ENCODE results near the gene CELA2B. TPM values are rescaled to one million over a fixed set of nuclear protein-coding genes. Genes with fewer than 3 reads are reported as not detected.

Gene CELA2B
- total and polyA plus RNA-seq, 9 of the 15 experiments (the other 6 are each of a cell fraction or from before 2014, with no cell fraction given) = 0.25 to 2.1 (median 0.38) TPM; not detected in 5

DNA sequence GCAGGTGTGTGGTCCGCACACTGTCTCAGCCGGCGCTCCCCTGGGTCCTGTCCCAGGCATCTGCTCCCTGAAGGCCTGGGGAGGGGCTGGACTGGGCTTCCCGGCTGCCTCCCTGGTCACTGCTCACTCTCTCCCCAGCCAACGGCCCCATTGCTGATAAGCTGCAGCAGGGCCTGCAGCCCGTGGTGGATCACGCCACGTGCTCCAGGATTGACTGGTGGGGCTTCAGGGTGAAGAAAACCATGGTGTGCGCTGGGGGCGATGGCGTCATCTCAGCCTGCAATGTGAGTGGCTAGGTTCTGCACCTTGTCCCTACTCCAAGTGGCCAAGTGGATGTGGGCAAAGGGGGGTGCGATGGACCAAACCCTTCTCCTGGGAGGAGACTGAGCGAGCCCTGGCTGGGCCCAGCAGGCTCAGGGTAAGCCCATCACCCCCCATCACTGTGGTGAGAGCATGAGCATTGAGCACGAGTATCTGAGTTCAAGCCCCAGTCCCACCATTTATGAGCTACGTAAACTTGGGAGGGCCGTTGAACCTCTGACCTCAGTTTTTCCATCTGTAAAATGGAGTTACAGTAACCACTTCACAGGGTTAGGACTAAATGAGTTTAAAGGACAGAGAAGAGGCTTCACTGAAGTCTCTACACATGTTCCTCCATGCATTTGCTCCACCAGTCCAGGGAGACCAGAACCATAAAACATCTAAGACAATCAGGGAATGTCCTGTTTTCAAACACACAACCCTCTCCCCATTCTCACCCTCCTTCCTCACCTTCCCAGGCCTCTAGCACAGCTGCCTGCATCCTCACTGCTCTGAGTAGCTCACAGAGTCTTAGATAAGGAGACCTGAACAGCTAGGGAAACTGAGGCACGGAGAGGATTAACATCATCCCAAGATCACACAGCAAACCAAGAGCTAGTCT, 31.2 kb upstream of the CELA2B start (continued):
- TF ChIP-seq, protein P1, sequence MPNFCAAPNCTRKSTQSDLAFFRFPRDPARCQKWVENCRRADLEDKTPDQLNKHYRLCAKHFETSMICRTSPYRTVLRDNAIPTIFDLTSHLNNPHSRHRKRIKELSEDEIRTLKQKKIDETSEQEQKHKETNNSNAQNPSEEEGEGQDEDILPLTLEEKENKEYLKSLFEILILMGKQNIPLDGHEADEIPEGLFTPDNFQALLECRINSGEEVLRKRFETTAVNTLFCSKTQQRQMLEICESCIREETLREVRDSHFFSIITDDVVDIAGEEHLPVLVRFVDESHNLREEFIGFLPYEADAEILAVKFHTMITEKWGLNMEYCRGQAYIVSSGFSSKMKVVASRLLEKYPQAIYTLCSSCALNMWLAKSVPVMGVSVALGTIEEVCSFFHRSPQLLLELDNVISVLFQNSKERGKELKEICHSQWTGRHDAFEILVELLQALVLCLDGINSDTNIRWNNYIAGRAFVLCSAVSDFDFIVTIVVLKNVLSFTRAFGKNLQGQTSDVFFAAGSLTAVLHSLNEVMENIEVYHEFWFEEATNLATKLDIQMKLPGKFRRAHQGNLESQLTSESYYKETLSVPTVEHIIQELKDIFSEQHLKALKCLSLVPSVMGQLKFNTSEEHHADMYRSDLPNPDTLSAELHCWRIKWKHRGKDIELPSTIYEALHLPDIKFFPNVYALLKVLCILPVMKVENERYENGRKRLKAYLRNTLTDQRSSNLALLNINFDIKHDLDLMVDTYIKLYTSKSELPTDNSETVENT (CRISPR knock-in tag; IDR thresholded peaks at IDR 0.05) = 0 out of 2 replicates have a peak, but pooled peaks have one; percentile 19
- TF ChIP-seq MAZ (CRISPR knock-in tag; conservative IDR thresholded peaks at IDR 0.05 in 1 of 2, IDR thresholded peaks at IDR 0.05 in 1 of 2) (peak in 1 of 2 experiments; percentile 55; a peak in 2 of 4 replicates), L3MBTL2 (IDR thresholded peaks at IDR 0.05) (peak; percentile 96), FOXK1 (CRISPR knock-in tag; IDR thresholded peaks at IDR 0.05; ENCODE audit: borderline replicate concordance) (0 out of 2 replicates have a peak, but pooled peaks have one; percentile 17), ARID1B (IDR thresholded peaks at IDR 0.05) (peak; percentile 22; the same call in 1 of the 2 replicates), BMI1 (IDR thresholded peaks at IDR 0.05; ENCODE audit: low read length) (no peak), SETDB1 (IDR thresholded peaks at IDR 0.05; ENCODE audit: low read length) (no peak), MTA1 (IDR thresholded peaks at IDR 0.05; ENCODE audit: borderline replicate concordance) (no peak), GABPB1 (CRISPR knock-in tag; IDR thresholded peaks at IDR 0.05) (peak; percentile 46; the same call in 1 of the 2 replicates), JUN (IDR thresholded peaks at IDR 0.05; ENCODE audit: borderline replicate concordance, low read depth, low read length) (peak; percentile 59; the same call in 1 of the 2 replicates), JUN (CRISPR knock-in tag; IDR thresholded peaks at IDR 0.05; ENCODE audit: borderline replicate concordance) (no peak), ZNF384 (IDR thresholded peaks at IDR 0.05; ENCODE audit: low read depth, low read length) (no peak), ZKSCAN1 (IDR thresholded peaks at IDR 0.05; ENCODE audit: low read depth, low read length) (peak; percentile 45; the same call in 1 of the 2 replicates)
- TF ChIP-seq, protein P2, sequence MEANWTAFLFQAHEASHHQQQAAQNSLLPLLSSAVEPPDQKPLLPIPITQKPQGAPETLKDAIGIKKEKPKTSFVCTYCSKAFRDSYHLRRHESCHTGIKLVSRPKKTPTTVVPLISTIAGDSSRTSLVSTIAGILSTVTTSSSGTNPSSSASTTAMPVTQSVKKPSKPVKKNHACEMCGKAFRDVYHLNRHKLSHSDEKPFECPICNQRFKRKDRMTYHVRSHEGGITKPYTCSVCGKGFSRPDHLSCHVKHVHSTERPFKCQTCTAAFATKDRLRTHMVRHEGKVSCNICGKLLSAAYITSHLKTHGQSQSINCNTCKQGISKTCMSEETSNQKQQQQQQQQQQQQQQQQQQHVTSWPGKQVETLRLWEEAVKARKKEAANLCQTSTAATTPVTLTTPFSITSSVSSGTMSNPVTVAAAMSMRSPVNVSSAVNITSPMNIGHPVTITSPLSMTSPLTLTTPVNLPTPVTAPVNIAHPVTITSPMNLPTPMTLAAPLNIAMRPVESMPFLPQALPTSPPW (CRISPR knock-in tag; IDR thresholded peaks at IDR 0.05) = peak; percentile 51; the same call in 1 of the 2 replicates
- TF ChIP-seq, protein P3, sequence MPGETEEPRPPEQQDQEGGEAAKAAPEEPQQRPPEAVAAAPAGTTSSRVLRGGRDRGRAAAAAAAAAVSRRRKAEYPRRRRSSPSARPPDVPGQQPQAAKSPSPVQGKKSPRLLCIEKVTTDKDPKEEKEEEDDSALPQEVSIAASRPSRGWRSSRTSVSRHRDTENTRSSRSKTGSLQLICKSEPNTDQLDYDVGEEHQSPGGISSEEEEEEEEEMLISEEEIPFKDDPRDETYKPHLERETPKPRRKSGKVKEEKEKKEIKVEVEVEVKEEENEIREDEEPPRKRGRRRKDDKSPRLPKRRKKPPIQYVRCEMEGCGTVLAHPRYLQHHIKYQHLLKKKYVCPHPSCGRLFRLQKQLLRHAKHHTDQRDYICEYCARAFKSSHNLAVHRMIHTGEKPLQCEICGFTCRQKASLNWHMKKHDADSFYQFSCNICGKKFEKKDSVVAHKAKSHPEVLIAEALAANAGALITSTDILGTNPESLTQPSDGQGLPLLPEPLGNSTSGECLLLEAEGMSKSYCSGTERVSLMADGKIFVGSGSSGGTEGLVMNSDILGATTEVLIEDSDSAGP (CRISPR knock-in tag; IDR thresholded peaks at IDR 0.05) = 0 out of 2 replicates have a peak, but pooled peaks have one; percentile 16
- TF ChIP-seq, protein P4, sequence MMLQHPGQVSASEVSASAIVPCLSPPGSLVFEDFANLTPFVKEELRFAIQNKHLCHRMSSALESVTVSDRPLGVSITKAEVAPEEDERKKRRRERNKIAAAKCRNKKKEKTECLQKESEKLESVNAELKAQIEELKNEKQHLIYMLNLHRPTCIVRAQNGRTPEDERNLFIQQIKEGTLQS (IDR thresholded peaks at IDR 0.05) = peak; percentile 78
- TF ChIP-seq, protein P4 (CRISPR knock-in tag; conservative IDR thresholded peaks at IDR 0.05) = no peak
- TF ChIP-seq, protein P5, sequence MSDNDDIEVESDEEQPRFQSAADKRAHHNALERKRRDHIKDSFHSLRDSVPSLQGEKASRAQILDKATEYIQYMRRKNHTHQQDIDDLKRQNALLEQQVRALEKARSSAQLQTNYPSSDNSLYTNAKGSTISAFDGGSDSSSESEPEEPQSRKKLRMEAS (CRISPR knock-in tag; IDR thresholded peaks at IDR 0.05) = peak; percentile 98
